ENCODE data around the gene TEAD3. TPM values are rescaled to one million over a fixed set of nuclear protein-coding genes. Genes with fewer than 3 reads are reported as not detected.

TEAD3 gene
- polyA plus RNA-seq, 1 donor from 2014 or later: not detected

- Mint-ChIP-seq H3K4me1 (peaks cover 16 to 30% (median 29%) of the 10 kb centered on the region in 3 donors), H3K27ac (peak within 1 kb of the TSS; percentile 96 to 99 (median 99)), H3K36me3 (peaks cover 2% of the 10 kb centered on the region), H3K4me3 (peak within 1 kb of the TSS; percentile 92 to 99 (median 98)), H3K27me3 (no peaks in the 10 kb centered on the region), H3K9me3 (no peaks in the 10 kb centered on the region)
These were observed 28.5 kb downstream of the TEAD3 start, which contains the start of gene RPL10A for GRCh38 chr6:35468181-35468979. TSS of gene RPL10A (plus strand) at chr6:35468401. CDS start at chr6:35468435, 34 bp downstream.

- Mint-ChIP-seq H3K36me3 (peaks cover under 1% of the 10 kb centered on the region), H3K27ac (peak overlapping the region in 1 of 3 donors; percentile 9), H3K4me1 (peaks cover 9 to 21% (median 20%) of the 10 kb centered on the region in 3 donors), H3K9me3 (no peaks in the 10 kb centered on the region), H3K27me3 (no peaks in the 10 kb centered on the region), H3K4me3 (peak overlapping the region in 1 of 4 donors; percentile 68)
These were observed 31.2 kb downstream of the TEAD3 start for GRCh38 chr6:35465646-35466045.

DNA sequence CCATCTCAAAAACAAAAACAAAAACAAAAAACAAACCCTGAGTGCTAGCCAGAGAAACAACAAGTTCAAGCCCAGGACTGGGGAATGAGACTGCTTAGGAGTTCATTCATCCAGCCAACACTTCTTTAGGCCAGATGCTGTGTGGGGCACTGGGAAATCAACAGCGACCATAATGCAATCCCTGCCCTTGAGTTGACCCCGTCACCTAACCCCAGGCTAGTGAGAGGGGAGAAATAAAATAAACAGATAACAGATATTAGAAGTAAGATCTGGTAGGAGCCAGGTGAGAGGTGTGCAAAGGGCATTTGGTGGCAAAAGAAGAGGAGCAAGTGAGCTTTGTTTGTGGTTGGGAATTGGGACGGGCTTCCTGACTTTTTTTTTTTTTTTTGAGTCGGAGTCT lies 33.6 kb downstream of the TEAD3 start:
- H3K4me1 Mint-ChIP-seq: peaks cover 0 to 10% (median 5%) of the 10 kb centered on the region in 3 donors
- H3K4me3 Mint-ChIP-seq: peak overlapping the region in 1 of 4 donors; percentile 18
- no peaks in the 10 kb centered on the region for H3K9me3 Mint-ChIP-seq
- peaks cover 3% of the 10 kb centered on the region for H3K36me3 Mint-ChIP-seq
- no peaks in the 10 kb centered on the region for H3K27me3 Mint-ChIP-seq
- H3K27ac Mint-ChIP-seq: no peak overlapping the region

GRCh38 chr6:35461270-35461669 lies 35.6 kb downstream of the TEAD3 start:
- Mint-ChIP-seq H3K9me3 (no peaks in the 10 kb centered on the region), H3K4me1 (peaks cover 0 to 5% (median 3%) of the 10 kb centered on the region in 3 donors), H3K36me3 (peaks cover 3% of the 10 kb centered on the region), H3K27ac (no peak overlapping the region), H3K27me3 (no peaks in the 10 kb centered on the region), H3K4me3 (no peak overlapping the region)

DNA sequence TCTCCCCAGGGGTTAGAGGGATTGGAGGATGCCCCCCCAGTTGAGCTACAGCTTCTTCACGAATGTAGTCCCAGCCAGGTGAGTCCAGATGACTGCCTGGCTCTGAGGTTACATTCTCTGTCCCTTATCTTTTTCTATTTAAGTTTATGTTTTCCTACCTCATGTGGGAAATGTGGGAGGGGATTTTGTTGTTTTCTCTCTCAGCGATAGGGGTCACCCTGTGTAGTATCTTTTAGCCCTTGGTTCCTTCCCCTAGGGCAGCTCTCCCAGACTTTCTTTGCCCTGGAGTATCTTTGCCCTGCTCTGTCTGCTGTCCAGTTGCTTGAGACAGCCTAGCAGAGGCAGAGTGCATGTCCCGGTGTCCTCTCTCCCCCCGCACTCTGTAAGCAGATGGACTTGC lies 39.0 kb downstream of the TEAD3 start:
- peaks cover 6% of the 10 kb centered on the region for H3K36me3 Mint-ChIP-seq
- H3K27me3 Mint-ChIP-seq: no peaks in the 10 kb centered on the region
- peaks cover 5 to 15% (median 14%) of the 10 kb centered on the region in 3 donors for H3K4me1 Mint-ChIP-seq
- H3K4me3 Mint-ChIP-seq: no peak overlapping the region
- H3K9me3 Mint-ChIP-seq: no peaks in the 10 kb centered on the region
- no peak overlapping the region for H3K27ac Mint-ChIP-seq

GRCh38 chr6:35454391-35455110 lies 42.3 kb downstream of the TEAD3 start:
- Mint-ChIP-seq H3K27ac (peak overlapping the region in 1 of 3 donors; percentile 33), H3K4me1 (peaks cover 17 to 25% (median 23%) of the 10 kb centered on the region in 3 donors), H3K4me3 (peak overlapping the region in 3 of 4 donors; percentile 24 to 86 (median 27)), H3K9me3 (no peaks in the 10 kb centered on the region), H3K27me3 (no peaks in the 10 kb centered on the region), H3K36me3 (peaks cover 6% of the 10 kb centered on the region)

GRCh38 chr6:35453236-35453635 lies 43.6 kb downstream of the TEAD3 start:
- H3K27ac Mint-ChIP-seq: no peak overlapping the region
- peaks cover 21 to 27% (median 26%) of the 10 kb centered on the region in 3 donors for H3K4me1 Mint-ChIP-seq

DNA sequence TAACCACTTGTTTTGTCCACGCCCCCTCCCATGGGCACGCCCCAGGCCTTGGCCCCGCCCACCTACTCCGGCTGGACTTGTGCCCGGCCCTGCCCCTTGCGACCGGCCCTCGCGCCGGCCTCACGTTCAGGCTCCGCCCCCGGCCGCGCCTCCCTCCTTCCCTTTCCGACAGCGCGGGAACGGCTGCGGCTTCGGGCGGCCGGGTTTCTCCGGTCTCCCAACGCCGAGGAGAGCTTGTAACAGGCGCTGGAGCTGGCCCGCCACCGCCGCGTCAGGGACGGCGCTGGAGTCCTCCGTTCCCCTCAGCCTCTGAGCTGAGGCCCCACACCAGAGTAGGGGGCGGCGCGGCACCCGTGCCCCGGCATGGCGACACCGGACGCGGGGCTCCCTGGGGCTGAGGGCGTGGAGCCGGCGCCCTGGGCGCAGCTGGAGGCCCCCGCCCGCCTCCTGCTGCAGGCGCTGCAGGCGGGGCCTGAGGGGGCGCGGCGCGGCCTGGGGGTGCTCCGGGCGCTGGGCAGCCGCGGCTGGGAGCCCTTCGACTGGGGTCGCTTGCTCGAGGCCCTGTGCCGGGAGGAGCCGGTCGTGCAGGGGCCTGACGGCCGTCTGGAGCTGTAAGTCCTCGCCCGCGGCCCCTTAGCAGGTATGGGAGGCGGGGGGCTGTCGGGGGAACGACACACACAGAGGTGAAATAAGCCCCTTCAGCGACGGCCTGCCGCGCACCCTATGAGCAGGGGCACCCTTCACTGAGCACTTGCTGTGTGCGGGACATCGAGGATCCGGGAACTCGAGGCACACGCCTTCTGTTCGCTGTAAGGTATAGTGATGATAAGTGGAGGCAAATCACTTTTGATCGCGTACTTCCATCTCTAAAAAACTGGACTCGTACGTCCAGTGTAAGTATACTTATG lies 44.4 kb downstream of the TEAD3 start, which contains the start of gene FANCE:
TSS of gene FANCE (plus strand) at position 156 of the 908 bp plus-strand sequence. CDS start at position 364, 208 bp downstream.
- Mint-ChIP-seq H3K9me3 (no peaks in the 10 kb centered on the region), H3K36me3 (peaks cover 3% of the 10 kb centered on the region), H3K4me1 (peaks cover 21 to 24% (median 21%) of the 10 kb centered on the region in 3 donors), H3K27me3 (no peaks in the 10 kb centered on the region), H3K27ac (peak within 1 kb of the TSS; percentile 4 to 53 (median 4)), H3K4me3 (peak within 1 kb of the TSS; percentile 85 to 94 (median 90))

More at GRCh38 chr6:35453236-35453635, 43.6 kb downstream of the TEAD3 start:
- Mint-ChIP-seq H3K9me3 (no peaks in the 10 kb centered on the region), H3K27me3 (no peaks in the 10 kb centered on the region), H3K36me3 (peaks cover 3% of the 10 kb centered on the region), H3K4me3 (peak overlapping the region; percentile 78 to 94 (median 82))

DNA sequence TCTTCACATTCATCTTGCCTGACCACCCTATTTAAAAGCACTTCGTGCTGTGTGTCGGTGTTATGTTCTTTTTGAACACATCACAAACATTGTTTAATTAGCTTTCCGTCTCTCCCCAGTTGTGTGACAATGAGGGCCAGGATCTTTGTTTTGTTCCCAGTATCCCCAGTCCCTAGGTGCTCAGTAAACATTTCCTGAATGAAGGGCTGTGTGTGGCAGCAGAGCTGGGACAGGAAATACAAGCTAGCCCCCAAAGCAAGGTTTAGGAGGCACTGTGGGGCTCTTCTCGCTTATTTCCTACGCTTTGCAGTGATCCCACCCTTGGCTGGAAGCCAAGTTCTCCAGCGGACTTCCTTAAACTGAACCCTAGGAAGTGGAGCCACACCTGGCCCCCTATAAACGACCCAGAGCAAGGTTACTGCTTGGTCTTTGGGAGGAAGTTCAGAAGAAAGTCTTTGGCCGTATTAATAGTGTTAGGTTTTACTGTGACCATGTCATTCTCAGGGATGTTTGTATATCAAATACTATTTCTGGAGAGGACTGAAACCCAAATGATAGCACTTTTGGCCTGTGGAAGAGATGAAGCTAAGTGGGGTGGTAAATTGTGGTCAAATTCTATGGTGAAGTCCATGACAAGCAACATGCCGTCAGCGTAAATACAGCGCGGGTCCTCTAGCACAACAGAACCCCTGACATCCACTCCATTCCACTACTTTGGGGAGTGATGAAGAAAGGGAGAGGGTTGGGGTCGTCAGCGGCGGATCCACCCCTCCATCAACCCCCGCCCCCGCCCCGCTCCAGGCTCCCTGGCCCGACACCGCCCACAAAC lies 45.3 kb downstream of the TEAD3 start:
- peak overlapping the region; percentile 85 to 93 (median 90) for H3K4me3 Mint-ChIP-seq
- H3K9me3 Mint-ChIP-seq: no peaks in the 10 kb centered on the region
- peaks cover 3% of the 10 kb centered on the region for H3K36me3 Mint-ChIP-seq
- no peaks in the 10 kb centered on the region for H3K27me3 Mint-ChIP-seq
- H3K27ac Mint-ChIP-seq: peak overlapping the region in 2 of 3 donors; percentile 4
- peaks cover 21 to 24% (median 21%) of the 10 kb centered on the region in 3 donors for H3K4me1 Mint-ChIP-seq

GRCh38 chr6:35449287-35449881 lies 47.5 kb downstream of the TEAD3 start:
- Mint-ChIP-seq H3K4me1 (peaks cover 19 to 21% (median 21%) of the 10 kb centered on the region in 3 donors), H3K36me3 (no peaks in the 10 kb centered on the region), H3K27me3 (no peaks in the 10 kb centered on the region), H3K27ac (peak overlapping the region in 1 of 3 donors; percentile 52), H3K9me3 (no peaks in the 10 kb centered on the region), H3K4me3 (peak overlapping the region in 3 of 4 donors; percentile 16 to 86 (median 32))

- H3K9me3 Mint-ChIP-seq: no peaks in the 10 kb centered on the region
- peaks cover 14 to 19% (median 17%) of the 10 kb centered on the region in 3 donors for H3K4me1 Mint-ChIP-seq
- H3K27me3 Mint-ChIP-seq: no peaks in the 10 kb centered on the region
- no peaks in the 10 kb centered on the region for H3K36me3 Mint-ChIP-seq
- peak overlapping the region in 1 of 3 donors; percentile 83 for H3K27ac Mint-ChIP-seq
- peak overlapping the region in 1 of 4 donors; percentile 8 for H3K4me3 Mint-ChIP-seq
These were observed 48.7 kb downstream of the TEAD3 start for GRCh38 chr6:35448191-35448590.

DNA sequence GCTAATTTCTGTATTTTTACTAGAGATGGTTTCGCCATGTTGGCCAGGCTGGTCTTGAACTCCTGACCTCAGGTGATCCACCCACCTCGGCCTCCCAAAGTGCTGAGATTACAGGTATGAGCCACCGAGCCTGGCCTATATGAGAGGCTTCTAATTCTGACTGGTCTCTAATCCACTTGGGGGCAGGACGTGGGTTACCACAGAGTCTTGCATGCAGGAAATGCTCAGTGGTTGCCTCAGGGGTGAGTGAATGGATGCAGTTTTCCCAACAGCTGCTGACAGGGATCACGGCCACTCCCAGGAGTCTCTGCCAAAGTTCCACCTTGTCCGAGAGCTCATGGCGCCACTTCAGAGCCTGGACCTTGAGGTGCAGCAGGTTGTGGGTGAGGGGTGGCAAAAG lies 51.2 kb downstream of the TEAD3 start:
- no peaks in the 10 kb centered on the region for H3K27me3 Mint-ChIP-seq
- no peaks in the 10 kb centered on the region for H3K36me3 Mint-ChIP-seq
- H3K4me1 Mint-ChIP-seq: peaks cover 2 to 6% (median 5%) of the 10 kb centered on the region in 3 donors
- H3K9me3 Mint-ChIP-seq: no peaks in the 10 kb centered on the region
- no peak overlapping the region for H3K27ac Mint-ChIP-seq
- H3K4me3 Mint-ChIP-seq: no peak overlapping the region

DNA sequence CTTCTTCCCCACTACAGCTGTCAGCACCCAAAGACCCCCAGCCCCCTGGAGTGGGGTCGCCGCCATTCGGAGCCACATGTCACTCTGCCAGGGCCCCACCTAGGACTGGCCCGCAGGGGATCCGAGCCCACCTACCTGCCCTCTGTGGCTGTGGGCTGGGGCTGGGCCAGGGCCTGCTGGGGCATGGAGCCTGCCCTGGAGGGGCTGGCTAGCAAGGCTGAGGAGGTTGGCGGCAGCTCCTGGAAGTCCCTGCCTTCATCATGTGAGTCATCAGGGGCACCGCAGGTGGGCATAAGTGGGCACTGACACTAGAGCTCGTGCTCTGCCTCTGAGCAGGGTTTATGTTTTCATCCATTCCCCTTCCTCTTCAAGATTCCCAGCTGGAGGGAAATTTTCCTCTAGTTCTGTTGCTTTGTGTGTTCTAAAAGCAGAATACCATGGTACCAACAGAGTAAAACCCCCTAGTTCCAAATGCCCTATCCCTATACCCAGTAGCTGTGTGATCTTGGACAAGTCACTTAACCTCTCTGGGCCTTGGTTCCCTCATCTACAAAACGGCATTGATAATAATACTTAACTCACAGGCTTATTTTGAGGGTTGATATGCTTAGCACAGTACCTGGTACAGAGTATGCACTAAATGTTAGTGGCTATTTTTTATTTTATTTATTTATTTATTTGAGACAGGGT lies 53.4 kb downstream of the TEAD3 start:
- Mint-ChIP-seq H3K27me3 (no peaks in the 10 kb centered on the region), H3K9me3 (no peaks in the 10 kb centered on the region), H3K4me3 (no peak overlapping the region), H3K36me3 (no peaks in the 10 kb centered on the region), H3K27ac (no peak overlapping the region), H3K4me1 (no peaks in the 10 kb centered on the region)

All from IgD-negative memory B cell (primary cell).